HepG2 (cell line): ENCODE measurements around the gene DRC3. TPM values are rescaled to one million over a fixed set of nuclear protein-coding genes. Genes with fewer than 3 reads are reported as not detected.

Experiments
- ATF1 ChIP-seq: IDR thresholded peaks from 2 replicates; pipeline ENCODE4 v1.6.1; 2016; ENCODE audit warnings: mild to moderate bottlenecking, control low read depth
- DPF2 ChIP-seq: sonication (generic); formaldehyde crosslinking; IDR thresholded peaks from 2 replicates; pipeline ENCODE4 v1.4.0; 2020; ENCODE audit warnings: mild to moderate bottlenecking, low read depth, missing genetic modification reagents, borderline replicate concordance
- EED ChIP-seq: sonication (generic); formaldehyde crosslinking; IDR thresholded peaks from 2 replicates; pipeline ENCODE4 v1.5.0; 2020; ENCODE audit warnings: mild to moderate bottlenecking, missing genetic modification reagents
- HCFC1 ChIP-seq: fragments of 150-350 bp; IDR thresholded peaks from 2 replicates; pipeline ENCODE4 v1.6.1; 2014; ENCODE audit warnings: low read depth, low read length
- HDAC1 ChIP-seq: sonication (generic); formaldehyde crosslinking; IDR thresholded peaks from 2 replicates; pipeline ENCODE4 v1.5.1; 2020; ENCODE audit warnings: mild to moderate bottlenecking, missing genetic modification reagents
- HHEX ChIP-seq: IDR thresholded peaks from 2 replicates; pipeline ENCODE4 v1.6.1; 2016; ENCODE audit warnings: control low read depth
- JDP2 ChIP-seq: sonication (generic); formaldehyde crosslinking; IDR thresholded peaks from 2 replicates; pipeline ENCODE4 v1.8.1; 2022; ENCODE audit warnings: missing genetic modification reagents, borderline replicate concordance
- KLF12 ChIP-seq: sonication (generic); formaldehyde crosslinking; IDR thresholded peaks from 2 replicates; pipeline ENCODE4 v1.4.0; 2020; ENCODE audit warnings: missing genetic modification reagents, borderline replicate concordance
- PAWR ChIP-seq: sonication (generic); formaldehyde crosslinking; IDR thresholded peaks from 2 replicates; pipeline ENCODE4 v1.4.0; 2020; ENCODE audit warnings: missing genetic modification reagents, mild to moderate bottlenecking, borderline replicate concordance
- POGZ ChIP-seq: sonication (generic); formaldehyde crosslinking; IDR thresholded peaks from 2 replicates; pipeline ENCODE4 v1.4.0; 2020; ENCODE audit warnings: mild to moderate bottlenecking, missing genetic modification reagents
- RBM39 ChIP-seq: fragments of 200-400 bp; formaldehyde crosslinking; IDR thresholded peaks from one replicate; pipeline ENCODE4 v1.6.1; 2018; ENCODE audit warnings: antibody characterized with exemption, mild to moderate bottlenecking, low read depth, low read length; ENCODE audit not compliant: poor library complexity, severe bottlenecking
- RFX1 ChIP-seq: fragments of 450-650 bp; IDR thresholded peaks from 2 replicates; pipeline ENCODE4 v1.6.1; 2017
- ZNF205 ChIP-seq: IDR thresholded peaks from 2 replicates; pipeline ENCODE4 v1.6.1; 2018; ENCODE audit warnings: missing biosample characterization, missing genetic modification reagents
- ZNF274 ChIP-seq: sonication (generic); formaldehyde crosslinking; IDR thresholded peaks from 2 replicates; pipeline ENCODE4 v1.5.1; 2020; ENCODE audit warnings: mild to moderate bottlenecking, missing genetic modification reagents
- ZNF562 ChIP-seq: sonication (generic); formaldehyde crosslinking; IDR thresholded peaks from 2 replicates; pipeline ENCODE4 v1.8.0; 2022; ENCODE audit warnings: missing genetic modification reagents, borderline replicate concordance
- ZNF564 ChIP-seq: sonication (generic); formaldehyde crosslinking; IDR thresholded peaks from 2 replicates; pipeline ENCODE4 v1.8.1; 2023; ENCODE audit warnings: mild to moderate bottlenecking, missing genetic modification reagents
- ZNF577 ChIP-seq: sonication (generic); formaldehyde crosslinking; IDR thresholded peaks from 2 replicates; pipeline ENCODE4 v1.4.0; 2020; ENCODE audit warnings: mild to moderate bottlenecking, low read depth, missing genetic modification reagents, borderline replicate concordance
- ZNF589 ChIP-seq: sonication (generic); formaldehyde crosslinking; conservative IDR thresholded peaks from 2 replicates; pipeline ENCODE4 v1.8.0; 2022; ENCODE audit warnings: mild to moderate bottlenecking, moderate library complexity, missing genetic modification reagents
- ZNF709 ChIP-seq: sonication (generic); formaldehyde crosslinking; IDR thresholded peaks from 2 replicates; pipeline ENCODE4 v1.5.0; 2020; ENCODE audit warnings: mild to moderate bottlenecking, missing genetic modification reagents
- ZNF768 ChIP-seq: sonication (generic); formaldehyde crosslinking; IDR thresholded peaks from 2 replicates; pipeline ENCODE4 v1.4.0; 2020; ENCODE audit warnings: missing genetic modification reagents
- ZNF776 ChIP-seq: sonication (generic); formaldehyde crosslinking; IDR thresholded peaks from 2 replicates; pipeline ENCODE4 v1.4.0; 2020; ENCODE audit warnings: mild to moderate bottlenecking, missing genetic modification reagents
- ZNF879 ChIP-seq: sonication (generic); formaldehyde crosslinking; IDR thresholded peaks from 2 replicates; pipeline ENCODE4 v1.8.1; 2023; ENCODE audit warnings: missing genetic modification reagents
- polyA plus RNA-seq, 8 experiments: library from polyadenylated mRNA; depleted of rRNA in 3 of 8; stranded (reverse) in 7 of 8; unstranded in 1 of 8; fragments of >200 nt; fragmentation: Illumina TruSeq in 4 of 8; extraction: Trizol in 4 of 8; gene quantifications; 2 replicates each; pipeline versions ENCODE4 v1.2.1 to v1.2.3, GENCODE V29; 2011 to 2016; ENCODE audit warnings: low read depth in 4 of 8, missing spikeins in 1 of 8, mixed read lengths in 1 of 8; ENCODE audit not compliant: insufficient read depth in 1 of 8
- total RNA-seq, 5 experiments: library from RNA; depleted of rRNA; stranded (reverse); fragments of >200 nt; fragmentation: Illumina TruSeq; extraction: Trizol; gene quantifications; 2 replicates each; pipeline ENCODE4 v1.2.3, GENCODE V29; 2016; ENCODE audit warnings: low read depth in 1 of 5
- TF ChIP-seq, protein P1 (sequence below): IDR thresholded peaks from 2 replicates; pipeline ENCODE4 v1.6.1; 2012; ENCODE audit warnings: low read depth, low read length, improper control_type of control experiment
- TF ChIP-seq, protein P2 (sequence below): sonication (generic); formaldehyde crosslinking; IDR thresholded peaks from 2 replicates; pipeline ENCODE4 v1.5.1; 2020; ENCODE audit warnings: mild to moderate bottlenecking, missing genetic modification reagents, moderate library complexity
- TF ChIP-seq, protein P3 (sequence below): IDR thresholded peaks from 2 replicates; pipeline ENCODE4 v1.4.0; 2020; ENCODE audit warnings: mild to moderate bottlenecking, missing genetic modification reagents

DRC3 gene
- total and polyA plus RNA-seq, 2 of the 13 experiments (the other 11 are each of a cell fraction or from before 2014, with no cell fraction given): 0.53 to 0.87 TPM

DNA sequence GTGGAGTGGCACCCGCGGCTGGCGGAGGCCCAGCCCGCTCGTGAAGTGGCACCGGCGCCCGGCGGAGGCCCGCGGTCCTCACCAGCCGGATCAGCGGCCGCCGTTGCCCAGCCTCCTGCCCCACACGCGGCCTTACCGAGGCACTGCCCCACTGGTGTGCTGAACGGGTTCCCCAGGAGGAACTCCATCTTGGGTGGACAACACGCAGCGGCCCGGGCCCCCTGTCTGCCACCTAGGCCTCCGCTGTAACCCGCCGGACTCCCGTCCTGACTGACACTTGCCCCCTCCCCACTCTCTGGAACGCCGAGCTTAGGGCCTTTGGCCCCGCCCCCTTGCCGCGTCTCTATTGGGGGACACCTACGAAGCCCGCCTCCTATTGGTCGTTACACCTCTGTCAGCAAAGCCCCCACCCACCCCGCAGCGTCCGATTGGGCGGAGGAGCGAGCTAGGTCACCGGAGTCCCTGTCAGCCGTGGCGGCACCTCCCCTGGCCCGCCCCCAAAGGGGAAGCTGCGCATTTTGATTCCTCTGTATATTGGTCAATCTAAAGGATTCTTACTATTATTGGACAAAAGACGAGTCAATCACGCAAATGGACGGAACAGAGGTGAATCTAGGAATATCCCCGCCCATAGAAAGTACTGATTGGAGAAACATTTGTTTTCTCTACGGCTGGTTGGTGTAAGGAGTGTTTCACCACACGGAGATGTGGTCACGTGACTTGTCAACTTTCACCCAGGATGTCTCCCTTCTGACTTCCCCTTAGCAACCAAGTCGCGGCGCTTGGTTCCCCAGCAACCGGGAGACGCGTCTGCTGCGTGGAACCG lies at the start of gene DRC3, which contains the start of gene TOM1L2 (continued):
- TF ChIP-seq KLF12 (CRISPR knock-in tag) (no peak), HHEX (CRISPR knock-in tag) (no peak), ZNF589 (CRISPR knock-in tag) (no peak), ZNF768 (CRISPR knock-in tag) (peak; percentile 66; the same call in 1 of the 2 replicates), ZNF274 (CRISPR knock-in tag) (no peak; the same call in 1 of the 2 replicates), PAWR (CRISPR knock-in tag) (no peak), RFX1 (peak; percentile 89), ZNF562 (CRISPR knock-in tag) (no peak), ZNF709 (CRISPR knock-in tag) (no peak), ZNF879 (CRISPR knock-in tag) (no peak), HDAC1 (peak; percentile 82), RBM39 (peak; percentile 27), HCFC1 (0 out of 2 replicates have a peak, but pooled peaks have one; percentile 7), JDP2 (CRISPR knock-in tag) (no peak), ATF1 (peak; percentile 95), DPF2 (CRISPR knock-in tag) (no peak), POGZ (CRISPR knock-in tag) (no peak), ZNF205 (no peak), ZNF776 (CRISPR knock-in tag) (no peak), ZNF564 (CRISPR knock-in tag) (no peak), ZNF577 (CRISPR knock-in tag) (no peak), EED (no peak)
- TF ChIP-seq, protein P1, sequence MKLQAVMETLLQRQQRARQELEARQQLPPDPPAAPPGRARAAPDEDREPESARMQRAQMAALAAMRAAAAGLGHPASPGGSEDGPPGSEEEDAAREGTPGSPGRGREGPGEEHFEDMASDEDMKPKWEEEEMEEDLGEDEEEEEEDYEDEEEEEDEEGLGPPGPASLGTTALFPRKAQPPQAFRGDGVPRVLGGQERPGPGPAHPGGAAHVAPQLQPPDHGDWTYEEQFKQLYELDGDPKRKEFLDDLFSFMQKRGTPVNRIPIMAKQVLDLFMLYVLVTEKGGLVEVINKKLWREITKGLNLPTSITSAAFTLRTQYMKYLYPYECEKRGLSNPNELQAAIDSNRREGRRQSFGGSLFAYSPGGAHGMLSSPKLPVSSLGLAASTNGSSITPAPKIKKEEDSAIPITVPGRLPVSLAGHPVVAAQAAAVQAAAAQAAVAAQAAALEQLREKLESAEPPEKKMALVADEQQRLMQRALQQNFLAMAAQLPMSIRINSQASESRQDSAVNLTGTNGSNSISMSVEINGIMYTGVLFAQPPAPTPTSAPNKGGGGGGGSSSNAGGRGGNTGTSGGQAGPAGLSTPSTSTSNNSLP: 0 out of 2 replicates have a peak, but pooled peaks have one; percentile 18
- TF ChIP-seq, protein P2, sequence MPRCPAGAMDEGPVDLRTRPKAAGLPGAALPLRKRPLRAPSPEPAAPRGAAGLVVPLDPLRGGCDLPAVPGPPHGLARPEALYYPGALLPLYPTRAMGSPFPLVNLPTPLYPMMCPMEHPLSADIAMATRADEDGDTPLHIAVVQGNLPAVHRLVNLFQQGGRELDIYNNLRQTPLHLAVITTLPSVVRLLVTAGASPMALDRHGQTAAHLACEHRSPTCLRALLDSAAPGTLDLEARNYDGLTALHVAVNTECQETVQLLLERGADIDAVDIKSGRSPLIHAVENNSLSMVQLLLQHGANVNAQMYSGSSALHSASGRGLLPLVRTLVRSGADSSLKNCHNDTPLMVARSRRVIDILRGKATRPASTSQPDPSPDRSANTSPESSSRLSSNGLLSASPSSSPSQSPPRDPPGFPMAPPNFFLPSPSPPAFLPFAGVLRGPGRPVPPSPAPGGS (CRISPR knock-in tag): 0 out of 2 replicates have a peak, but pooled peaks have one; percentile 30
- TF ChIP-seq, protein P3, sequence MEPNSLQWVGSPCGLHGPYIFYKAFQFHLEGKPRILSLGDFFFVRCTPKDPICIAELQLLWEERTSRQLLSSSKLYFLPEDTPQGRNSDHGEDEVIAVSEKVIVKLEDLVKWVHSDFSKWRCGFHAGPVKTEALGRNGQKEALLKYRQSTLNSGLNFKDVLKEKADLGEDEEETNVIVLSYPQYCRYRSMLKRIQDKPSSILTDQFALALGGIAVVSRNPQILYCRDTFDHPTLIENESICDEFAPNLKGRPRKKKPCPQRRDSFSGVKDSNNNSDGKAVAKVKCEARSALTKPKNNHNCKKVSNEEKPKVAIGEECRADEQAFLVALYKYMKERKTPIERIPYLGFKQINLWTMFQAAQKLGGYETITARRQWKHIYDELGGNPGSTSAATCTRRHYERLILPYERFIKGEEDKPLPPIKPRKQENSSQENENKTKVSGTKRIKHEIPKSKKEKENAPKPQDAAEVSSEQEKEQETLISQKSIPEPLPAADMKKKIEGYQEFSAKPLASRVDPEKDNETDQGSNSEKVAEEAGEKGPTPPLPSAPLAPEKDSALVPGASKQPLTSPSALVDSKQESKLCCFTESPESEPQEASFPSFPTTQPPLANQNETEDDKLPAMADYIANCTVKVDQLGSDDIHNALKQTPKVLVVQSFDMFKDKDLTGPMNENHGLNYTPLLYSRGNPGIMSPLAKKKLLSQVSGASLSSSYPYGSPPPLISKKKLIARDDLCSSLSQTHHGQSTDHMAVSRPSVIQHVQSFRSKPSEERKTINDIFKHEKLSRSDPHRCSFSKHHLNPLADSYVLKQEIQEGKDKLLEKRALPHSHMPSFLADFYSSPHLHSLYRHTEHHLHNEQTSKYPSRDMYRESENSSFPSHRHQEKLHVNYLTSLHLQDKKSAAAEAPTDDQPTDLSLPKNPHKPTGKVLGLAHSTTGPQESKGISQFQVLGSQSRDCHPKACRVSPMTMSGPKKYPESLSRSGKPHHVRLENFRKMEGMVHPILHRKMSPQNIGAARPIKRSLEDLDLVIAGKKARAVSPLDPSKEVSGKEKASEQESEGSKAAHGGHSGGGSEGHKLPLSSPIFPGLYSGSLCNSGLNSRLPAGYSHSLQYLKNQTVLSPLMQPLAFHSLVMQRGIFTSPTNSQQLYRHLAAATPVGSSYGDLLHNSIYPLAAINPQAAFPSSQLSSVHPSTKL (CRISPR knock-in tag): no peak
